GM12878 (cell line): ENCODE measurements around the gene ATF6. TPM values are rescaled to one million over a fixed set of nuclear protein-coding genes. Genes with fewer than 3 reads are reported as not detected.

ENCODE experiments used
- ATF7 ChIP-seq: fragments of 450-650 bp; IDR thresholded peaks from 2 replicates; pipeline ENCODE4 v1.6.1; 2016; ENCODE audit warnings: low read depth, mild to moderate bottlenecking
- BCLAF1 ChIP-seq: fragments of 450-650 bp; IDR thresholded peaks from 2 replicates; pipeline ENCODE4 v1.6.1; 2017; ENCODE audit warnings: antibody characterized with exemption, mild to moderate bottlenecking, moderate library complexity
- CHD1 ChIP-seq: IDR thresholded peaks from 2 replicates; pipeline ENCODE4 v1.6.1; 2012; ENCODE audit warnings: low read depth, low read length, improper control_type of control experiment
- CREB1 ChIP-seq: IDR thresholded peaks from 2 replicates; pipeline ENCODE4 v1.6.1; 2012; ENCODE audit warnings: low read depth, mild to moderate bottlenecking, inconsistent platforms
- FOXK2 ChIP-seq: fragments of 450-650 bp; IDR thresholded peaks from 2 replicates; pipeline ENCODE4 v1.6.1; 2017; ENCODE audit warnings: mild to moderate bottlenecking, moderate library complexity
- GABPA ChIP-seq: IDR thresholded peaks from 2 replicates; pipeline ENCODE4 v1.6.1; 2014; ENCODE audit warnings: antibody characterized with exemption, low read depth, mild to moderate bottlenecking, inconsistent platforms
- JUND ChIP-seq: IDR thresholded peaks from 2 replicates; pipeline ENCODE4 v1.6.1; 2012; ENCODE audit warnings: low read depth, mild to moderate bottlenecking, low read length, improper control_type of control experiment, moderate library complexity
- LARP7 ChIP-seq: fragments of 450-650 bp; IDR thresholded peaks from 2 replicates; pipeline ENCODE4 v1.6.1; 2017; ENCODE audit warnings: mild to moderate bottlenecking
- MLLT1 ChIP-seq: fragments of 450-650 bp; IDR thresholded peaks from 2 replicates; pipeline ENCODE4 v1.6.1; 2016; ENCODE audit warnings: mild to moderate bottlenecking
- MXI1 ChIP-seq: fragments of 150-350 bp; IDR thresholded peaks from 2 replicates; pipeline ENCODE4 v1.6.1; 2011; ENCODE audit warnings: low read depth, mild to moderate bottlenecking, inconsistent platforms, low read length, improper control_type of control experiment
- MYC ChIP-seq: IDR thresholded peaks from 2 replicates; pipeline ENCODE4 v1.6.1; 2011; ENCODE audit warnings: mild to moderate bottlenecking, low read length, moderate library complexity, inconsistent platforms; ENCODE audit not compliant: insufficient read depth, insufficient replicate concordance, insufficient read length, severe bottlenecking
- NFIC ChIP-seq: IDR thresholded peaks from 2 replicates; pipeline ENCODE4 v1.6.1; 2012; ENCODE audit warnings: low read depth, mild to moderate bottlenecking, inconsistent platforms, low read length, moderate library complexity
- PKNOX1 ChIP-seq: fragments of 450-650 bp; IDR thresholded peaks from 2 replicates; pipeline ENCODE4 v1.6.1; 2016; ENCODE audit warnings: mild to moderate bottlenecking
- POLR2A ChIP-seq: IDR thresholded peaks from 2 replicates; pipeline ENCODE4 v1.6.1; 2011; ENCODE audit warnings: low read depth, mild to moderate bottlenecking, low read length
- REST ChIP-seq: IDR thresholded peaks from 2 replicates; pipeline ENCODE4 v1.6.1; 2012; ENCODE audit warnings: mild to moderate bottlenecking, low read depth, low read length
- SPI1 ChIP-seq: IDR thresholded peaks from 2 replicates; pipeline ENCODE4 v1.6.1; 2011; ENCODE audit warnings: low read depth, mild to moderate bottlenecking, low read length, moderate library complexity, borderline replicate concordance; ENCODE audit not compliant: insufficient read depth
- SREBF2 ChIP-seq: IDR thresholded peaks from 2 replicates; pipeline ENCODE4 v1.6.1; 2012; ENCODE audit warnings: mild to moderate bottlenecking, low read length
- SUZ12 ChIP-seq: fragments of 200-600 bp; sonication (generic); IDR thresholded peaks from one replicate; pipeline ENCODE4 v1.6.1; 2018; ENCODE audit warnings: antibody characterized with exemption, mild to moderate bottlenecking; ENCODE audit not compliant: unreplicated experiment
- TBL1XR1 ChIP-seq: IDR thresholded peaks from 2 replicates; pipeline ENCODE4 v1.6.1; 2012; ENCODE audit warnings: low read depth, low read length, improper control_type of control experiment
- polyA plus RNA-seq, 11 experiments: library from polyadenylated mRNA; depleted of rRNA in 4 of 11; unstranded in 6 of 11; stranded (reverse) in 5 of 11; fragments of >200 nt; fragmentation: Nextera tagmentation in 4 of 11; fragmentation: Illumina TruSeq in 1 of 11; extraction: Ambion mirVana in 4 of 11; extraction: Trizol in 1 of 11; gene quantifications; 1 replicate in 1 of 11; 2 replicates in 10 of 11; pipeline versions ENCODE4 v1.2.1 to v1.2.3, GENCODE V29; 2011 to 2016; ENCODE audit warnings: inconsistent platforms in 2 of 11, missing spikeins in 2 of 11, low read depth in 1 of 11
- total RNA-seq, 4 experiments: library from RNA; depleted of rRNA in 3 of 4; stranded (reverse); fragments of >200 nt in 3 of 4; fragmentation: Illumina TruSeq in 1 of 4; extraction: Trizol in 1 of 4; gene quantifications; 2 replicates each; pipeline versions ENCODE4 v1.2.1 to v1.2.3, GENCODE V29; 2013 to 2021
- TF ChIP-seq, protein P1 (sequence below): IDR thresholded peaks from 2 replicates; pipeline ENCODE4 v1.6.1; 2011; ENCODE audit warnings: borderline replicate concordance, low read depth, mild to moderate bottlenecking, moderate library complexity, mixed read lengths, low read length; ENCODE audit not compliant: insufficient read depth; ENCODE audit errors: extremely low read length

ATF6 gene
- total and polyA plus RNA-seq, 10 of the 15 experiments (the other 5 are each of a cell fraction or from before 2014, with no cell fraction given) = 7.8 to 24.3 (median 14.7) TPM

GRCh38 chr1:161718559-161719324 is 47.4 kb upstream of the ATF6 start (continued):
- TF ChIP-seq BCLAF1 (no peak), SUZ12 (no peak), SPI1 (peak; percentile 99), SREBF2 (no peak), LARP7 (no peak), REST (no peak), MYC (no peak), NFIC (peak; percentile 87), CREB1 (no peak), JUND (no peak), ATF7 (0 out of 2 replicates have a peak, but pooled peaks have one; percentile 20), MXI1 (peak; percentile 22; the same call in 1 of the 2 replicates), TBL1XR1 (peak; percentile 64; the same call in 1 of the 2 replicates), CHD1 (no peak), GABPA (0 out of 2 replicates have a peak, but pooled peaks have one; percentile 22), POLR2A (no peak), MLLT1 (0 out of 2 replicates have a peak, but pooled peaks have one; percentile 21), FOXK2 (no peak), PKNOX1 (peak; percentile 39)
- TF ChIP-seq, protein P1, sequence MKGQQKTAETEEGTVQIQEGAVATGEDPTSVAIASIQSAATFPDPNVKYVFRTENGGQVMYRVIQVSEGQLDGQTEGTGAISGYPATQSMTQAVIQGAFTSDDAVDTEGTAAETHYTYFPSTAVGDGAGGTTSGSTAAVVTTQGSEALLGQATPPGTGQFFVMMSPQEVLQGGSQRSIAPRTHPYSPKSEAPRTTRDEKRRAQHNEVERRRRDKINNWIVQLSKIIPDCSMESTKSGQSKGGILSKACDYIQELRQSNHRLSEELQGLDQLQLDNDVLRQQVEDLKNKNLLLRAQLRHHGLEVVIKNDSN = no peak
